Skin of body (tissue), 2 donors: ENCODE results near the gene GSDMA. TPM values are rescaled to one million over a fixed set of nuclear protein-coding genes. Genes with fewer than 3 reads are reported as not detected.

Experiments
- DNase-seq: peaks from one replicate; lab custom pipeline; 2025; lab: John Stamatoyannopoulos, UW
- total RNA-seq: library from RNA; depleted of rRNA; stranded (reverse); fragments of >200 nt; gene quantifications from one replicate; pipeline ENCODE4 v1.2.3, GENCODE V29; 2014

Gene GSDMA
- total RNA-seq, 1 donor from 2014 or later: 21.1 TPM

GRCh38 chr17:39960524-39961041, 2.2 kb upstream of the GSDMA start:
- no peak for DNase-seq

DNA sequence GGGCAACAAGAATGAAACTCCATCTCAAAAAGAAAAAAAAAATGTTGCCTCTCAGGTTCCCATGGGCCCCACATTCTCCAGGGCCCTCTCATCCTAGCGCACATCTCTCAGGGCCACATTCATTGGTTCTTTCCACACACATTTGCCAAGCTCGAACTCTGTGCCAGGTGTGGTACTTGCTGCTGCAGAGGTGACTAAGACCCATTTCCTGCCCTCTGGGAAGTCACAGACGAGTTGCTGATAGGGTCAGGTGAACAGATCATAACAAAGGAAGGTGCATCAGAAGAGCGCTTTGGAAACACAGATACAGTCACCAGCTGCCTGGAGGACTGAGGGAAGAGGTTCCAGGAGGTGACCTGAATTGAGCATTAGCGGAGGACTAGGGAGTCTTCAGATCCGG, 1.0 kb downstream of the GSDMA start:
- no peak for DNase-seq

GRCh38 chr17:39965017-39965699, 2.4 kb downstream of the GSDMA start:
- no peak for DNase-seq

DNA sequence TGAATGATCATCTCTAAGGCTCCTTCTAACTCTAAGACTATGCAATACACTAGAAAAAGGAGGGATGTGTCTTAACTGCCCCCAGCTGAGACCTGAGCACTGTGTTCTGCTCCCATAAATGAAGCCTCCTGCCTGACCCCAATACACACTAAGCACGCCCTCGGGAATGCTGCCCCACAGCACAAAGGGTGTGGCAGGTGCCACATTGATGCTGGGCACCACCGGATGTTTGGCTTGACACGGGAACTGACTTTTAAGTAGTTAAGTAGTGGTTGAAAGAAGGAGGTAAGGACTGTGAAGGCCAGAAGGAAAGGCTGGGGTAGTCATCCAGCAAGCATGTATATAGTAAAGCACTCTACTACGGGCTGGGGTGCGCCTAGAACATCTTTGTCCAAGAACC, 4.0 kb downstream of the GSDMA start:
- no peak for DNase-seq

DNA sequence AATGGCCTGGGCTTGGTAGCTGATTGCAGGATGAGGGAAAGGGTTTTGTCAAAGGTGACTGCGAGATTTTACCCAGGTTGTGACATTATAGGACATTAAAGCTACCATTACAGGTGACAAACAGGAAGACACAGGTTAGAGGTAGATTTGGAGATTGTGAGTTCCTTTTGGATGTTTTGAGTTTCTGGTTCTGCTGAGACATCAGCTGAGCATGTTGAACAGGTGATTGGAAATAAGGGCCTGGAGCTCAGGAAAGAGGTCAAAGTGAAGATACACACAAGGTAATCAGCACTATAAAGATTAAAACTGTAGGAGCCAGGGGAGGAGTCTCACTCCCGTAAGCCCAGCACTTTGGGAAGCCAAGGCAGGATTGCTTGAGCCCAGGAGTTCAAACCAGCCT, 6.0 kb downstream of the GSDMA start:
- no peak for DNase-seq

DNA sequence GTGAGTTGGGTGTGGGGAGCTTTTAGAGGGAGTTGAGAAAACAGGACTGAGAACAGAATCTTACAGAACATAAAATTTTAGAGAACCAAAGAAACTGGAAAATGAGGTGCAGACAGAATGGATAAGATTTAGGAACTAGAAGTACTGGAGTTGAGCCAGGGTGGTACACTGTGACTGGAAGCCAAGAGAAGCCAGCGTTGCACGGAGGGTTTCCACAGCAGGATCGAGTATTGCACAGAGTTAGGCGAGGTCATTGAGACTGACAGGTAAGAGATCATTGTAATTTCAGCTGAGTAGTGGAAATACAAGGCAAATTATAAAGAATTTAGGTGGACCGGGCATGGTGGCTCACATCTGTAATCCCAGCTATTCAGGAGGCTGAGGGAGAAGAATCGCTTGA, 6.6 kb downstream of the GSDMA start:
- no peak for DNase-seq

GRCh38 chr17:39970157-39970692, 7.4 kb downstream of the GSDMA start:
- no peak for DNase-seq

DNA sequence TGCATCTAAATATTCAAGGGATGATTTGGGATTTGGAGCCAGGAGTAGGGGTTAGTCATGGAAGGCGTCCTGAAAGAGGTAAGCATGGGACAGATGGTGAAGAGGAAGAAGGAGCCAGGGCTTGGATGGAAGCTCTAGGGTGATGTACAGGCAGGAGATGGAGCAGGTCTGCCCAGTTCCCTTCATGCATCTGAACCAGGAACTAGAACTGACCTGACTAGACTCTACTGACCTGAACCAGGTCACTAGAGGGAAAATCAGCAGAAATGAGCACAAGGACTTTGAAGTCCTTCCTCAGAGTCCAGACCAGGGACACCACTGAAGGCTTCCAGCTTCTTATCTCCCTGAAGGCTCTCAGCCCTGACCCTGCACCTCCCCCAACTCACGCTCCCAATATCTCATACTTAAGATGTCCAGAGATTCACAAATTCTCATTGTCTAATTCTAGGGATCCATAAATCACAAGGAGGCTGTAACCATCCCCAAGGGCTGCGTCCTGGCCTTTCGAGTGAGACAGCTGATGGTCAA, 8.3 kb downstream of the GSDMA start:
- DNase-seq: no peak

GRCh38 chr17:39972271-39972670, 9.5 kb downstream of the GSDMA start:
- DNase-seq: no peak

- no peak for DNase-seq
Measured at GRCh38 chr17:39973496-39973895, 10.7 kb downstream of the GSDMA start.

- DNase-seq: no peak
Measured at GRCh38 chr17:39974433-39974832, 11.6 kb downstream of the GSDMA start.

- no peak for DNase-seq
Measured at GRCh38 chr17:39975801-39976200, 13.0 kb downstream of the GSDMA start.

GRCh38 chr17:39979016-39979670, 16.3 kb downstream of the GSDMA start:
- DNase-seq: no peak

GRCh38 chr17:39979893-39980350, 17.1 kb downstream of the GSDMA start:
- peak; percentile 75 for DNase-seq

DNA sequence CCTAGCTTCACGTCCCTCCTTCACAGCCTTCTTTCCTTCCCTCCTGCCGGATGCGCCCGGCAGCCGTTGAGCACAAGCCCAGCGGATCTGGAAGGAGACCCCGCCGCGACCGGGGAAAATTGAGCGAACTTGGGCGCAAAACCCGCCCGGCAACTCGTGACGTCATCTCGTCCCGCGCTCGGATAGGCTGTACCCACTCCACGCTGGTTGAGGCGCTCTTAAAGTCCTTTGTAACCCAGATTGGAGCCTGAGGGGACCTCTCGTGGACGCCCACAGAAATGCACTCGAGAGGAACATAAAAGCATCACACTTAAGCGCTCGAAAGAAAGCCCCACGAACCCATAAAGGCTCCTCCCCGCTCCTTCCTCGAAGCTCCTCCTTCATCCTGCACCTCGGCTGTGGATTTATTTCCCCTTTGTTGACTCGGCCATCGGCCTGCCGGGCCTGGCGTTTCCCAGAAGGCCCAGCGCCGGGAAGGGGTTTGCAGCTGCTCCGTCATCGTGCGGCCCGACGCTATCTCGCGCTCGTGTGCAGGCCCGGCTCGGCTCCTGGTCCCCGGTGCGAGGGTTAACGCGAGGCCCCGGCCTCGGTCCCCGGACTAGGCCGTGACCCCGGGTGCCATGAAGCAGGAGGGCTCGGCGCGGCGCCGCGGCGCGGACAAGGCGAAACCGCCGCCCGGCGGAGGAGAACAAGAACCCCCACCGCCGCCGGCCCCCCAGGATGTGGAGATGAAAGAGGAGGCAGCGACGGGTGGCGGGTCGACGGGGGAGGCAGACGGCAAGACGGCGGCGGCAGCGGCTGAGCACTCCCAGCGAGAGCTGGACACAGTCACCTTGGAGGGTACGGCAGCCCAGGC, 17.8 kb downstream of the GSDMA start, which contains the start of gene PSMD3:
Gene PSMD3 (plus strand): TSS at position 457 of the 856 bp plus-strand sequence. CDS start 164 bp downstream, at position 621.
- peak; percentile 100 for DNase-seq

DNA sequence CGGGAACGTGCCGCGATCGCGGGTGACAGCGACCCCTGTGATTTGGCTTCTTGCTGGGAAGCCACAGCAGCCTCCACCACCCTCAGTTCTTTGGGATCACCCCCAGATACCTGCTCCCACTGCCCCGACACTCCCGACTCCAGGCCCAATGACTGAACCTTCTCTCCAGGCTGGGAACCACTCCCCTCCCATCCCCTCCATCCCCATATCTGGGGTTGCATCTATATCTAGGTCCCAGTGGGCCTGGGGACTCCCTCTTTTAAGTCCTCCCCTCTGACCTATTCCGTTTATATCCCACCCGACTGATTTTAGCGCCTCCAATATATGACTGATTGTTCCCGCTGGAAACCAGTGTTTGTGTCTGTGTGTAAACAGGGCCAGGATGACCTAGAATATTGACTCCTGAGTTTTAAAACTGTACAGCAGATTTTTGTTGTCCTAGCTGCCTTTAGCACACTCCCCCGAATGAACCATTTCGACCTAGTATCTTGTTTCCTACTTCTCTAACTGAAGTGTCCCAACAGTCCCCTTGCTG, 18.5 kb downstream of the GSDMA start:
- no peak for DNase-seq

DNA sequence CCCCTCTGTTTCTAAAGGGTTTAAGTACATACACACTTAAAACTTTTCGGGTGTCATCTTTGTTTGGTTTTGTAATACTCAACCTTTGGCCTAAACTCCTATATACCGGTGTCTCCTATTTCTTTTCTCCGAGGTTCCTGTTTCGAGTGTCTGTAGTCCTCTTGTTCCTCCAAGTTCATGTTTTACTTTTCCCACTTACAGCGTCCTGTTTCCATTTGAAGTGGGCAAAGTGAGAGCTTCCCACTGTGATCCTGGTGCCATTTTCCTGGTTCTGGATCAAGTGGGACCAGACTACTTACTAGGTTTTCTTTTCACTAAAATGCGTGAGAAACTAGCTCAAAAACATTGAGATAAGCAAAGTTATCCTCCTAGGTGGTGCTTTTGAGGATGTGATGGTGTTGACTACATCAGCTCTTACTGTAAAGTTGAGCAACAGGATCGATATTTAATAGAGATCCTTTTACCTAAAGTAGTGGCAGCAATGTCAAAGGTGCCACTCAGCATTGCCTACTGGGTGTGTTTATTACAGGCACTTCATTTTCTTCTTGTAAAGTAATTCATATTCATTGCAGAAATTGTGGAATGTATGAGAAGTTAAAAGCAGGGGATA, 19.1 kb downstream of the GSDMA start:
- DNase-seq: no peak

GRCh38 chr17:39988206-39988810, 25.5 kb downstream of the GSDMA start:
- no peak for DNase-seq

DNA sequence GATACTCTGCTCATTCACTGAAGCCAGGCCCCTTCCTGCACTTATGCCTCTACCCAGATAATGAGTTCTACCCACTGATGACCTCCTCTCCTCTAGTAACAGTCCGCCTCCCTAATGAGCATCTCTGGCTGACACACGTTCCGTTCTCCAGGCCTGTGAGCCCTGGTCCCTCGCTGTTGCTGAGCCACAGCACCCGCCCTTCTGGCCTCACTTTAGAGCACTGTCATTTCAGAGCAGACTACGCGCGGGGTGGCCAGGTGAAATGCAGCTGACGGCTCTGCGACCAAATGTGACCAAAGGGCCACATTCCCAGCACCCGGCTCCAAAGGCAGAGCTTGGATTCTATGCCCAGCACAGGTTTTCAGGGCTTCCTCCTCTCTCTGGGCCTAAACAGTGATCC, 31.6 kb downstream of the GSDMA start:
- no peak for DNase-seq

DNA sequence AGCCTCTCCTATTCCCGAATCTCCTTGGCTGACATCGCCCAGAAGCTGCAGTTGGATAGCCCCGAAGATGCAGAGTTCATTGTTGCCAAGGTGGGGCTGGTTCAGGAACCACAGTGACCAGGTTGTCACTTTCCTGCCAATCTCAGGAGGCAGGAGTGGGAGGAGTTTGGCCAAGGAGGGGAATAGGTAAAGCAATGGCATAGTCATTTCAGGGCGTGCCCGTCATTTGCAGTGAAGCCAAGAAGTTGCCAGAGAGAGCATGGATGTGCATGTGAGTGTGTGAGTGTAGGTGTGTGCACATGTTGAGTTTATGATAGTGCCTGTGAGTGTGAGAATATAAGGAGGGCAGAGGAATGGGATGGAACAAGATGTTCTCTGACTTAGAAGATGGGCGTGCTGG, 32.6 kb downstream of the GSDMA start:
- no peak for DNase-seq
